ENCODE measurements around the gene CTCFL. TPM values are rescaled to one million over a fixed set of nuclear protein-coding genes. Genes with fewer than 3 reads are reported as not detected.

CTCFL gene
- total and polyA plus RNA-seq, 5 experiments from 2014 or later = not detected

DNA sequence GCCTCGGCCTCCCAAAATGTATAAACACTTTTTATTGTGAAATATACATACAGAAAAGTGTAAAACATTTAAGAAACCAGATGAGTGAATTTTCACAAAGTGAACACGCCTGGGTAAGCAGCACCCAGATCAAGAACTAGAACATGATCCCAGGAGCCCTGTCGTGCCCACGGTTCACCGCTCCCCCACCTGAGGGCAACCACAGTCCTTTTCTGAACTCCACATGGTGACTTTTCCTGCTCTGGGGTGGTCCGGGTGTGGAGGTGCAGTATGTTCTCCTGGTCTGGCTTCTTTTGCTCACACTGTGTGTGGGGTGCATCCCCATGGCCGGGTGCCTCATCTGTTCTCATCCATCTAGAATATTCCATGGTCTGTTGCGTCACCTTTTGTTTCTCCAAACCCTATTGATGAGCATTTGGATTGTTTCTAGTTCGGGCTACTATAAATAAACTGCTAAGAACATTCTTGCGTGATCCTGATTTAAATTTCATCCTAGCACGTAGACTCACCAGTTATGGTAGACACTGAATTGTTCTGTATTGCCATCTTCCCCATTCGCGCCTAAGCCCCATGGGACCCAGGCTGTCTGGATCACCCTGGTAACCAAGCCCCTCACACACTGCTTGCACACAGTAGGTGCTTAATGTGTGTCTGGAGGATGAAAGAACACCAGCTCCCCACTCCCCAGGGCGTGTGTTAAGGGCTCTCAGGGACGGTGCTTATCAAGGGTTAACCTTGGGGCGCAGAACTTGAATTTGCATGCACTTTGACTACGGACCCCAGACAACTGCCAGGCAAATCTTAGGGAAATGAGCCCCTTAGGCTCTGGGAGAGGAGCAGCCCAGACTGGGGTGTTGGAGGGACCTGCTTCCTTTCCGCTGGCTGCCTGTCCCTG is 56.2 kb downstream of the CTCFL start:
- Mint-ChIP-seq H3K27me3 (no peaks in the 10 kb centered on the region), H3K9me3 (no peaks in the 10 kb centered on the region), H3K4me1 (peaks cover 12 to 28% (median 21%) of the 10 kb centered on the region in 4 donors), H3K4me3 (no peak overlapping the region), H3K27ac (peak overlapping the region in 1 of 10 donors; percentile 27), H3K36me3 (no peaks in the 10 kb centered on the region)
- ATAC-seq = no peak
- POLR2A ChIA-PET = no interaction called here
- no peak for DNase-seq

DNA sequence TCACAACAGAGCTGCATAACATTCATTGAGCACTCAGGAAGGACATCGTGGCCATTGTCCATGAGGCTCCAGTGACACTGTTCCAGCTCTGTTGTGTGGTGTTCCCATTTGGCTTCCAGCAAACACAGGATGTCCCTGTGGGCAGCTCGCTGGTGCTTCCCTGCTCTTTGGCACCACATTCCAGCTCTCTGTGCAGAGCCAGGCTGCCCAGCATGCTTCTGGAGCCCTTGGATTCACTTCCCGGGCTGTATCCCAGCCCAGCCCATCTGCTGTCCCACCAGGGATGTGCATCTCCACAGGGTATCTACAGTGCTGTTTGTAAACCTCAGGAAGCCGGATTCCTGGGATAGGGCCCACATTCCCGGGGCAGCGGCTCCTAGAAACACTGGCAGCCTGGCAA is 57.2 kb downstream of the CTCFL start:
- Mint-ChIP-seq H3K27ac (peak overlapping the region in 1 of 10 donors; percentile 3), H3K4me1 (peaks cover 8 to 18% (median 10%) of the 10 kb centered on the region in 4 donors), H3K27me3 (no peaks in the 10 kb centered on the region), H3K36me3 (no peaks in the 10 kb centered on the region), H3K4me3 (no peak overlapping the region), H3K9me3 (no peaks in the 10 kb centered on the region)
- DNase-seq (no peak), ATAC-seq (no peak)
- POLR2A ChIA-PET = interaction anchor here (1.2 kb wide), 1 partner anchor 67 kb away, joined by 3 read pairs; no protein-coding TSS in a partner anchor

GRCh38 chr20:57465943-57466342 is 59.0 kb downstream of the CTCFL start:
- no peaks in the 10 kb centered on the region for H3K36me3 Mint-ChIP-seq
- H3K9me3 Mint-ChIP-seq = no peaks in the 10 kb centered on the region
- H3K27ac Mint-ChIP-seq = no peak overlapping the region
- DNase-seq (no peak), ATAC-seq (no peak)
- no peaks in the 10 kb centered on the region for H3K27me3 Mint-ChIP-seq
- H3K4me1 Mint-ChIP-seq = peaks cover 2 to 15% (median 9%) of the 10 kb centered on the region in 4 donors
- H3K4me3 Mint-ChIP-seq = no peak overlapping the region
- POLR2A ChIA-PET = no interaction called here

DNA sequence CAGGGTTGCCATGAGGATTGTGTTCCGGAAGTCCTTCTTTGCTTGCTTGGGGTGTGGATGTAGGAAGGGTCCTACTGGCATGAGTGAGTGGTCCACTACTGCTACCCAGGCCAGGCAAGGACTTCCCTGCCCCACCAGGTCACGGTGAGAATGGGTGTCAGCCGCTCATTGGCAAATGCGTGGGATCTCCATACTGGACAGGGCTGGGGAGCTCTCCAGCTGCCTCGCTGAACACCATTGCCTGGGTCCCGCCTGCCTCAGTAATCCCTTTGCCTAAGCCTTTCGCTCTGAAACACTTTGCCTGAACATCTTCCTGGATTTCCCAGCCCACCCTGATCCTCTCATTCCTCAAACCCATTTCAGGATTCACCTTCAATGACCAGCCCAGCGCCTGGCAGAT is 59.5 kb downstream of the CTCFL start:
- DNase-seq (no peak), ATAC-seq (no peak)
- Mint-ChIP-seq H3K9me3 (no peaks in the 10 kb centered on the region), H3K4me3 (no peak overlapping the region), H3K27ac (no peak overlapping the region), H3K36me3 (no peaks in the 10 kb centered on the region), H3K4me1 (peaks cover 2 to 13% (median 9%) of the 10 kb centered on the region in 4 donors), H3K27me3 (no peaks in the 10 kb centered on the region)
- POLR2A ChIA-PET = no interaction called here

- H3K9me3 Mint-ChIP-seq = no peaks in the 10 kb centered on the region
- H3K27me3 Mint-ChIP-seq = no peaks in the 10 kb centered on the region
- DNase-seq (peak in 1 of 10 donors; percentile 11), ATAC-seq (no peak)
- peaks cover 2 to 12% (median 8%) of the 10 kb centered on the region in 4 donors for H3K4me1 Mint-ChIP-seq
- peak overlapping the region in 1 of 10 donors; percentile 36 for H3K27ac Mint-ChIP-seq
- POLR2A ChIA-PET = no interaction called here
- H3K4me3 Mint-ChIP-seq = no peak overlapping the region
- no peaks in the 10 kb centered on the region for H3K36me3 Mint-ChIP-seq
Observed at GRCh38 chr20:57464642-57465211, 60.2 kb downstream of the CTCFL start.

DNA sequence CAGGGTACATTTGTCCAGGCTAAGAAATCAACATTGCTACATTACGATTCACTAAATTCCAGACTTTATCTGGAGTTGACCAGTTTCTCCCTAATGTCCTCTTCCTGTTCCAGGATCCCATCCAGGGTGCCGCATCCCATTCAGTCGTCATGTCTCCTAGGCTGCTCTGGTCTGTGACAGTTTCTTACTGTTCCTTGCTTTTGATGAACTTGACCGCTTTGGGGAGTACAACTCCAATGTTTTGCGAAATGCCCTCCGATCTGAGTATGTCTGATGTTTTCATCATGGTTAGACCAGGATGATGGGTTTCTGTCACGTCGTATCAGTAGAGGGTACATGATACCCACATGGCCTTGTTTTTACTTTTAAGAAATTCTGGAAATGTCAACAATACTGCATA is 62.2 kb downstream of the CTCFL start:
- POLR2A ChIA-PET = interaction anchor here (1.2 kb wide), 1 partner anchor 17 kb away, joined by 3 read pairs; no protein-coding TSS in a partner anchor
- peak overlapping the region in 1 of 10 donors; percentile 46 for H3K27ac Mint-ChIP-seq
- no peaks in the 10 kb centered on the region for H3K27me3 Mint-ChIP-seq

GRCh38 chr20:57461726-57462125 is 63.2 kb downstream of the CTCFL start:
- DNase-seq = no peak
- POLR2A ChIA-PET = interaction anchor here (1.2 kb wide), 1 partner anchor 15 kb away, joined by 3 read pairs; no protein-coding TSS in a partner anchor

More for the DNA sequence above, 62.2 kb downstream of the CTCFL start:
- peaks cover 2 to 14% (median 9%) of the 10 kb centered on the region in 4 donors for H3K4me1 Mint-ChIP-seq
- no peak overlapping the region for H3K4me3 Mint-ChIP-seq
- DNase-seq (no peak), ATAC-seq (no peak)
- H3K9me3 Mint-ChIP-seq = no peaks in the 10 kb centered on the region
- no peaks in the 10 kb centered on the region for H3K36me3 Mint-ChIP-seq

DNA sequence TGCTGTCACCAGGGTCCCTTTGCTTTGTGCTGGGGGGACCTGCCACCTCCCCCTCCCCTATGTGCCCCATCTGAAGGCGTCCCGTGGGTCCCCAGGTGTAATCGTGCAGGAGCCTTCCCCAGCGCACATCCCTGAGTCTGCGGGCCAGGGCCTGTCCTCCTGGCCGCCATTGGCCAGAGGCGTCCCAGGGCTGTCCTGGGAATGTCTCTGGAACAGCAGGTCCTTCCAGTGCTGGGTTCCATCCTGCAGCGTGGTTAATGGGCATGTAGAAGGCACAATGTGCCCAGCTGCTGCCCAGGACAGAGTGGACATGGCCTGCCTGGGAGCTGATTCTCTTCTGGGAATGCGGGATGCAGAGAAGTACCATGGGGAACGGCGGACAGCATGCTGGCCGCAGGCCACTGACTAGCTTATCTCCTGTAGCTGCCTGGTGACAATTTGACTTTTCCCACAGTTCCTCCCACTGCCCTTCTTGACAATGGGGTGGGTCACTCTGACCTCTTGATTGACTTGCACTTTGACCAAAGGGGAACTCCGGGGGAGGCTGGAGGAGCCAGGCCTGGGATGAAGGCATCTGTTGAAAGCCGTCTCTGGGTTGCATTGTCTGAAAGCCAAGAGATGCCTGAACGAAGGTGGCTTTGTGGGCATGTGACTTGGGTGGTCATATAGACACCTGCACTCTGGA is 64.0 kb downstream of the CTCFL start:
- no peaks in the 10 kb centered on the region for H3K27me3 Mint-ChIP-seq

More at GRCh38 chr20:57461726-57462125, 63.2 kb downstream of the CTCFL start:
- Mint-ChIP-seq H3K4me1 (peaks cover 2 to 14% (median 9%) of the 10 kb centered on the region in 4 donors), H3K4me3 (no peak overlapping the region), H3K27ac (peak overlapping the region in 1 of 10 donors; percentile 60), H3K36me3 (no peaks in the 10 kb centered on the region), H3K27me3 (no peaks in the 10 kb centered on the region), H3K9me3 (no peaks in the 10 kb centered on the region)
- no peak for ATAC-seq

GRCh38 chr20:57459897-57460296 is 65.0 kb downstream of the CTCFL start:
- no peaks in the 10 kb centered on the region for H3K27me3 Mint-ChIP-seq
- POLR2A ChIA-PET = no interaction called here
- peaks cover 2 to 13% (median 6%) of the 10 kb centered on the region in 4 donors for H3K4me1 Mint-ChIP-seq
- no peak for DNase-seq
- H3K4me3 Mint-ChIP-seq = no peak overlapping the region
- no peak for ATAC-seq
- H3K36me3 Mint-ChIP-seq = no peaks in the 10 kb centered on the region
- no peaks in the 10 kb centered on the region for H3K9me3 Mint-ChIP-seq
- H3K27ac Mint-ChIP-seq = peak overlapping the region in 1 of 10 donors; percentile 15

More for the DNA sequence above, 64.0 kb downstream of the CTCFL start:
- POLR2A ChIA-PET = no interaction called here
- no peaks in the 10 kb centered on the region for H3K9me3 Mint-ChIP-seq
- DNase-seq = no peak
- peaks cover 2 to 14% (median 8%) of the 10 kb centered on the region in 4 donors for H3K4me1 Mint-ChIP-seq
- no peak overlapping the region for H3K4me3 Mint-ChIP-seq
- no peaks in the 10 kb centered on the region for H3K36me3 Mint-ChIP-seq
- no peak overlapping the region for H3K27ac Mint-ChIP-seq
- ATAC-seq = no peak

- Mint-ChIP-seq H3K9me3 (no peaks in the 10 kb centered on the region), H3K36me3 (no peaks in the 10 kb centered on the region), H3K27me3 (no peaks in the 10 kb centered on the region), H3K27ac (no peak overlapping the region), H3K4me3 (no peak overlapping the region), H3K4me1 (peaks cover 0 to 13% (median 6%) of the 10 kb centered on the region in 4 donors)
- POLR2A ChIA-PET = no interaction called here
- no peak for DNase-seq
- ATAC-seq = no peak
Observed at GRCh38 chr20:57459278-57459677, 65.7 kb downstream of the CTCFL start.

- no peak for DNase-seq
- no peaks in the 10 kb centered on the region for H3K9me3 Mint-ChIP-seq
- no peaks in the 10 kb centered on the region for H3K36me3 Mint-ChIP-seq
- no peaks in the 10 kb centered on the region for H3K27me3 Mint-ChIP-seq
- H3K4me3 Mint-ChIP-seq = no peak overlapping the region
- no peak for ATAC-seq
- POLR2A ChIA-PET = interaction anchor here (1.0 to 1.3 kb wide), 2 partner anchors 60 to 169 kb away, joined by 3 read pairs; no protein-coding TSS in a partner anchor
- no peak overlapping the region for H3K27ac Mint-ChIP-seq
- H3K4me1 Mint-ChIP-seq = peaks cover 0 to 18% (median 6%) of the 10 kb centered on the region in 4 donors
Observed at GRCh38 chr20:57458400-57459160, 66.4 kb downstream of the CTCFL start.

All from naive thymus-derived CD8-positive, alpha-beta T cell (primary cell).